K562 treated with DMSO at 1 percent for 48 hours (cell line): ENCODE results near the gene KIF5A. TPM values are rescaled to one million over a fixed set of nuclear protein-coding genes. Genes with fewer than 3 reads are reported as not detected.

Experiments
- total RNA-seq: library from RNA; unstranded; fragments of 300-600 nt; gene quantifications from 2 replicates; pipeline ENCODE4 v1.2.3, GENCODE V29; 2022; ENCODE audit warnings: low replicate concordance; ENCODE audit errors: extremely low read depth

KIF5A gene
- total RNA-seq = not detected in 2 replicates

GRCh38 chr12:57549909-57550640 is at the start of gene KIF5A:
Gene KIF5A, plus strand, starts transcription at chr12:57550044. Its CDS starts 228 bp downstream, at chr12:57550272.

GRCh38 chr12:57520053-57520818 is 29.6 kb upstream of the KIF5A start, which contains the start of gene DDIT3:
Gene DDIT3, minus strand, starts transcription at chr12:57520514. Its CDS starts 3,108 bp downstream, at chr12:57517406.

GRCh38 chr12:57522011-57522886 is 27.6 kb upstream of the KIF5A start, which contains the start of gene MBD6:
Gene MBD6, plus strand, starts transcription at chr12:57522824. Its CDS starts 1,480 bp downstream, at chr12:57524304.

GRCh38 chr12:57546438-57547287 is 3.2 kb upstream of the KIF5A start, which contains the start of gene DCTN2:
Gene DCTN2, minus strand, starts transcription at chr12:57547192. Its CDS starts 129 bp downstream, at chr12:57547063.

GRCh38 chr12:57590864-57591781 is 41.3 kb downstream of the KIF5A start, which contains the start of gene PIP4K2C:
Gene PIP4K2C, plus strand, starts transcription at chr12:57591192. Its CDS starts 98 bp downstream, at chr12:57591290.

GRCh38 chr12:57604454-57604991 is 54.7 kb downstream of the KIF5A start, which contains the start of gene DTX3:
Gene DTX3, plus strand, starts transcription at chr12:57604824. Its CDS starts 1,694 bp downstream, at chr12:57606518.

GRCh38 chr12:57611108-57611826 is 61.4 kb downstream of the KIF5A start, which contains the start of gene ARHGEF25:
Gene ARHGEF25, plus strand, starts transcription at chr12:57611435. Its CDS starts 460 bp downstream, at chr12:57611895.

GRCh38 chr12:57632958-57633840 is 83.4 kb downstream of the KIF5A start, which contains the start of gene B4GALNT1:
Gene B4GALNT1, minus strand, starts transcription at chr12:57633201. Its CDS starts 1,069 bp downstream, at chr12:57632132.

Other genes with a start within 250 kb of the KIF5A start
- not detected in 2 replicates for gene R3HDM2, start 119.0 kb upstream of the KIF5A start, total RNA-seq
- gene INHBC, start 115.3 kb upstream of the KIF5A start, total RNA-seq = not detected in 2 replicates
- not detected in 2 replicates for gene INHBE, start 94.7 kb upstream of the KIF5A start, total RNA-seq
- not detected in 2 replicates for gene GLI1, start 90.3 kb upstream of the KIF5A start, total RNA-seq
- gene ARHGAP9, start 70.2 kb upstream of the KIF5A start, total RNA-seq = not detected in 2 replicates
- 1,111 TPM in 1 of 2 replicates, not detected in the other for gene MARS1, start 62.0 kb upstream of the KIF5A start, total RNA-seq
- gene DDIT3, start 29.5 kb upstream of the KIF5A start, total RNA-seq = not detected in 2 replicates
- gene MBD6, start 27.2 kb upstream of the KIF5A start, total RNA-seq = not detected in 2 replicates
- gene DCTN2, start 2.9 kb upstream of the KIF5A start, total RNA-seq = 249 TPM in 1 of 2 replicates, not detected in the other
- not detected in 2 replicates for gene PIP4K2C, start 41.1 kb downstream of the KIF5A start, total RNA-seq
- not detected in 2 replicates for gene DTX3, start 54.8 kb downstream of the KIF5A start, total RNA-seq
- gene ARHGEF25, start 61.4 kb downstream of the KIF5A start, total RNA-seq = not detected in 2 replicates
- not detected in 2 replicates for gene B4GALNT1, start 83.2 kb downstream of the KIF5A start, total RNA-seq
- 921 TPM in 1 of 2 replicates, not detected in the other for gene OS9, start 144.1 kb downstream of the KIF5A start, total RNA-seq
- not detected in 2 replicates for gene AGAP2, start 188.7 kb downstream of the KIF5A start, total RNA-seq
- gene TSPAN31, start 195.0 kb downstream of the KIF5A start, total RNA-seq = not detected in 2 replicates
- not detected in 2 replicates for gene CDK4, start 202.3 kb downstream of the KIF5A start, total RNA-seq
- gene MARCHF9, start 205.1 kb downstream of the KIF5A start, total RNA-seq = not detected in 2 replicates
- gene CYP27B1, start 217.0 kb downstream of the KIF5A start, total RNA-seq = not detected in 2 replicates
- not detected in 2 replicates for gene METTL1, start 222.1 kb downstream of the KIF5A start, total RNA-seq
- not detected in 2 replicates for gene EEF1AKMT3, start 222.6 kb downstream of the KIF5A start, total RNA-seq
- not detected in 2 replicates for gene TSFM, start 232.7 kb downstream of the KIF5A start, total RNA-seq